Activated B cell treated with CpG ODN at 0.5 μM for 24 hours (primary cell): ENCODE data around the gene EYS. TPM values are rescaled to one million over a fixed set of nuclear protein-coding genes. Genes with fewer than 3 reads are reported as not detected.

Experiments
- ATAC-seq: fragments of 200-7000 bp; cut with Tn5 transposase; one replicate; pipeline ENCODE4 v1.10.0; 2021; ENCODE audit warnings: low read depth, mild to moderate bottlenecking, moderate library complexity
- CTCF ChIA-PET: fragments of 350-600 bp; sonication (Branson Sonifier 250); formaldehyde crosslinking; loops from one replicate; lab custom pipeline; 2021; ENCODE audit warnings: antibody characterized with exemption; lab: Charles Lee
- POLR2A ChIA-PET: fragments of 350-600 bp; sonication (Branson Sonifier 250); formaldehyde crosslinking; loops from one replicate; lab custom pipeline; 2021; ENCODE audit warnings: antibody characterized with exemption; lab: Charles Lee
- DNase-seq: peaks from one replicate; pipeline ENCODE4 v3.0.0; 2022
- H3K27ac Mint-ChIP-seq: one replicate; pipeline ENCODE4 v1.8.0; 2020; ENCODE audit warnings: mixed read lengths
- H3K27me3 Mint-ChIP-seq: one replicate; pipeline ENCODE4 v1.8.0; 2021; ENCODE audit warnings: mixed read lengths
- H3K36me3 Mint-ChIP-seq: one replicate; pipeline ENCODE4 v1.8.0; 2021; ENCODE audit warnings: low read depth, mixed read lengths
- H3K4me1 Mint-ChIP-seq: one replicate; pipeline ENCODE4 v1.8.0; 2021; ENCODE audit warnings: mixed read lengths
- H3K4me3 Mint-ChIP-seq: one replicate; pipeline ENCODE4 v1.8.0; 2020; ENCODE audit warnings: mild to moderate bottlenecking, mixed read lengths
- H3K9me3 Mint-ChIP-seq: one replicate; pipeline ENCODE4 v1.8.0; 2020; ENCODE audit warnings: mixed read lengths
- CTCF ChIP-seq: fragments of 200-600 bp; IDR thresholded peaks from one replicate; pipeline ENCODE4 v1.8.0; 2022; ENCODE audit warnings: antibody characterized with exemption, mild to moderate bottlenecking
- intact Hi-C: fragments of 100-400 bp; cut with micrococcal nuclease; formaldehyde crosslinking; loops from one replicate; pipeline ENCODE4 v1.15.1; 2024
- total RNA-seq: library from RNA; stranded (reverse); gene quantifications from 2 replicates; pipeline ENCODE4 v1.2.3, GENCODE V29; 2022

The EYS gene
- total RNA-seq, 1 donor from 2014 or later, result not detected

GRCh38 chr6:64023693-64024092 is 1683.3 kb downstream of the EYS start:
- CTCF ChIA-PET, result no interaction called here

GRCh38 chr6:64014595-64014994 is 1692.4 kb downstream of the EYS start:
- H3K36me3 Mint-ChIP-seq, result no peaks in the 10 kb centered on the region
- CTCF ChIA-PET, result no interaction called here
- H3K4me3 Mint-ChIP-seq, result no peak overlapping the region
- intact Hi-C loops, result no loop called here
- TF ChIP-seq CTCF, result no peak
- no peaks in the 10 kb centered on the region for H3K4me1 Mint-ChIP-seq
- H3K27me3 Mint-ChIP-seq, result no peaks in the 10 kb centered on the region
- no peak overlapping the region for H3K27ac Mint-ChIP-seq
- POLR2A ChIA-PET, result no interaction called here
- ATAC-seq (no peak), DNase-seq (no peak)
- H3K9me3 Mint-ChIP-seq, result peaks cover under 1% of the 10 kb centered on the region

More at GRCh38 chr6:64023693-64024092, 1683.3 kb downstream of the EYS start:
- no peak for TF ChIP-seq CTCF
- no peaks in the 10 kb centered on the region for H3K27me3 Mint-ChIP-seq
- no peak for ATAC-seq
- no peaks in the 10 kb centered on the region for H3K36me3 Mint-ChIP-seq
- no peaks in the 10 kb centered on the region for H3K9me3 Mint-ChIP-seq
- no peak overlapping the region for H3K27ac Mint-ChIP-seq
- intact Hi-C loops, result no loop called here
- DNase-seq, result no peak
- POLR2A ChIA-PET, result no interaction called here
- H3K4me3 Mint-ChIP-seq, result no peak overlapping the region
- no peaks in the 10 kb centered on the region for H3K4me1 Mint-ChIP-seq

- DNase-seq, result no peak
- Mint-ChIP-seq H3K4me1 (no peaks in the 10 kb centered on the region), H3K4me3 (no peak overlapping the region), H3K9me3 (peaks cover 2% of the 10 kb centered on the region), H3K27me3 (no peaks in the 10 kb centered on the region), H3K36me3 (no peaks in the 10 kb centered on the region), H3K27ac (no peak overlapping the region)
- POLR2A ChIA-PET, result no interaction called here
- no peak for ATAC-seq
- no peak for TF ChIP-seq CTCF
- CTCF ChIA-PET, result no interaction called here
- intact Hi-C loops, result no loop called here
These were observed 1694.0 kb downstream of the EYS start for GRCh38 chr6:64013011-64013410.

- ChIA-PET CTCF (no interaction called here), POLR2A (no interaction called here)
- Mint-ChIP-seq H3K36me3 (no peaks in the 10 kb centered on the region), H3K27ac (no peak overlapping the region), H3K4me1 (no peaks in the 10 kb centered on the region), H3K27me3 (no peaks in the 10 kb centered on the region), H3K9me3 (peaks cover 4% of the 10 kb centered on the region), H3K4me3 (no peak overlapping the region)
- ATAC-seq (no peak), DNase-seq (no peak)
- no peak for TF ChIP-seq CTCF
- intact Hi-C loops, result no loop called here
These were observed 1694.5 kb downstream of the EYS start for GRCh38 chr6:64012351-64013001.

- Mint-ChIP-seq H3K27ac (no peak overlapping the region), H3K4me1 (no peaks in the 10 kb centered on the region), H3K36me3 (no peaks in the 10 kb centered on the region), H3K27me3 (no peaks in the 10 kb centered on the region), H3K4me3 (no peak overlapping the region), H3K9me3 (peaks cover 8% of the 10 kb centered on the region)
- ChIA-PET POLR2A (no interaction called here), CTCF (no interaction called here)
- no peak for TF ChIP-seq CTCF
- ATAC-seq, result no peak
- no peak for DNase-seq
- intact Hi-C loops, result no loop called here
These were observed 1696.4 kb downstream of the EYS start for GRCh38 chr6:64010666-64011065.
